HUES6 (cell line): ENCODE measurements around the gene RASL10B.
A peak's percentile ranks its signal among the peaks of the same experiment; 100 is the strongest.

Experiments used
- H3K27ac ChIP-seq: 2 replicates; pipeline ENCODE4 v1.7.0; 2013; ENCODE audit warnings: low read depth, mild to moderate bottlenecking, low read length, inconsistent platforms
- H3K27me3 ChIP-seq: 2 replicates; pipeline ENCODE4 v1.6.1; 2013; ENCODE audit warnings: low read length; ENCODE audit not compliant: control insufficient read depth, insufficient read depth
- H3K36me3 ChIP-seq: 2 replicates; pipeline ENCODE4 v1.6.1; 2013; ENCODE audit warnings: low read length; ENCODE audit not compliant: control insufficient read depth, insufficient read depth
- H3K4me1 ChIP-seq: 2 replicates; pipeline ENCODE4 v1.6.1; 2013; ENCODE audit warnings: low read length; ENCODE audit not compliant: control insufficient read depth, insufficient read depth
- H3K4me3 ChIP-seq: 2 replicates; pipeline ENCODE4 v1.5.1; 2013; ENCODE audit warnings: low read depth, low read length
- H3K9ac ChIP-seq: one replicate; pipeline ENCODE4 v1.6.1; 2013; ENCODE audit warnings: mild to moderate bottlenecking, low read length
- H3K9me3 ChIP-seq: 2 replicates; pipeline ENCODE4 v1.6.1; 2013; ENCODE audit warnings: low read depth, low read length; ENCODE audit not compliant: control insufficient read depth, insufficient read depth

Gene RASL10B

DNA sequence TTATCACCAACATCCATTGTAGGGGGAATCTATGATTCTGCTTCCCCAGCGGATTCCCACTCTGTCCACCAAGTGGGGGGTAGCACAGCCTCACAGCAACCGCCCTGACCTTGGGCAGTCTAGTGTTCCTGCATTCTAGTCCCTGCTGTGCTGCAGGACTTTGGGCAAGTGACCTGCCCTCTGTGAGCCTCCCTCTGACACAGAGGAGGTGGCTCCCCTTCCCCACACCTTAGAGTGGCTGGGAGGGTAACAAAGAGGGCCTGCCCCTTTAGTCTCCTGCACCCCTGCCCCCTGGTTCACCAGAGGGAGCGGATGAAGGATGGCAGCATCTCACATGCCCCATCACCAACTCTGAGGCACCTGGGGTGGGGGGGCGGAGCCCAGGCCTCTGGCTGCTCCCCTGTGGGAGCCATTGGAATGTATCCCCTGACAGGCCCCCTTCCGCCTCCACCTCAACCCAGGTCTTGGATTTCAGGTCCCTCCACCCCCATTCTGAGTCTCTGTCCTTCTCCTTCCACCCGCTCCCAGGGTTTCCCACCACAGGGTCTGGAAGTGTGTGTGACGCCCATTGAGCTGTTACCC lies 11.5 kb downstream of the RASL10B start:
- Histone ChIP-seq H3K27ac (no peak overlapping the region), H3K27me3 (peaks cover 64% of the 10 kb centered on the region), H3K9me3 (no peaks in the 10 kb centered on the region), H3K9ac (no peak overlapping the region), H3K4me3 (no peak overlapping the region), H3K4me1 (0 out of 2 replicates have a peak, but pooled peaks cover 3% of the 10 kb centered on the region), H3K36me3 (no peaks in the 10 kb centered on the region)

DNA sequence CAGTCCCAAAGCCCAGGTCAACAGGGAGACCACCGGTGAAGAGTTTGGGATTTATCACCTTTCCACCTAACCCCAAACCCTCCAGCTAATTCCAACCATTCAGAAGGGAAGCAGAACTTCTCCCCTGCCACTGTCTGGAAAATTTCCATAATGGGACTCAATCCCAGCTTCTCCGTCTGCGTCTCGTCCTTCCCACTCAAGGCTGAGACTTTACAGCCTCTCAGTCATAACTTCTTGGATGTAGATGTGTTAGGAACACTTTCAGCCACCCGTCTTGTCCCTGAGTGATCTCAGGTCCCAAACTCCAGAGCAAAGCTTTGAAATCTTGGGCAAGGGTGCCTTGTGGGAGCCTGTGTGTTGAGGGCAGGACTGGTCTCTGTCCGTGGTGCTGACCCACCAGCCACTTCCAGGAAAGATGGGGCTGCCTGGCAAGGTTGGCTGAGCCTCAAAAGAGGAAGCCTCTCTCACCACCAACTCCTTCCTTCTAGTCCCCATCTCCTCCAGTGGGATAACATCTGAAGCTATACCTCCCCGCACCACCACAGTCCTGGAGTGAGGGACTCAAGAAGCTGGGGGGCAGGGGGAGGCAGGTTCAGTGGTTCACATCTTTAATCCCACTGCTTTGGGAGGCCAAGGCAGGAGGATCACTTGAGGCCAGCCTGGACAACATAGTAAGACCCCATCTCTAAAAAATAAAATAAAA lies 12.3 kb downstream of the RASL10B start:
- Histone ChIP-seq H3K27me3 (peaks cover 64% of the 10 kb centered on the region), H3K4me3 (no peak overlapping the region), H3K36me3 (no peaks in the 10 kb centered on the region), H3K27ac (no peak overlapping the region), H3K9me3 (no peaks in the 10 kb centered on the region), H3K4me1 (0 out of 2 replicates have a peak, but pooled peaks cover 3% of the 10 kb centered on the region), H3K9ac (no peak overlapping the region)

DNA sequence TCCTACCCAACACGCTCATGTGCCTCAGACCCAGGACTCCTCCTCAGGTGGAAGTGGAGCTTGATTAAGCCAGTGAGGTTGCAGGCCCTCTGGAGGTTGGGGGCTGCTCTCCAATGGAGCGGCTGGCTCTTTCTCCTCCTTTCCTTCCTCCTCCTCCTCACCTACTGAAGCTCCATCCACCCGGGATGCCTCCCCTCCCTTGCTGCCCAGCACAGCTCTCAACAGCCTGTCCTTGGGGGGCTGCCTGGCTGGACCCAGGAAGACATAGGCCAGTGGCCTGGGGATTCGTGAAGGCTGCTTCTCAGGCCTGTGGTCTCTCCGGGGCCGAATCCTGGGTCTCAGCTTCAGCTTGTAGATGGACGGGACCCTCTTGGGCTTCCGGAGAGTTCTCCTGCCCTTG lies 13.4 kb downstream of the RASL10B start:
- H3K27me3 ChIP-seq, result peaks cover 64% of the 10 kb centered on the region
- no peak overlapping the region for H3K9ac ChIP-seq
- H3K4me3 ChIP-seq, result no peak overlapping the region
- H3K9me3 ChIP-seq, result no peaks in the 10 kb centered on the region
- H3K27ac ChIP-seq, result no peak overlapping the region
- H3K36me3 ChIP-seq, result no peaks in the 10 kb centered on the region
- 0 out of 2 replicates have a peak, but pooled peaks cover 7% of the 10 kb centered on the region for H3K4me1 ChIP-seq

DNA sequence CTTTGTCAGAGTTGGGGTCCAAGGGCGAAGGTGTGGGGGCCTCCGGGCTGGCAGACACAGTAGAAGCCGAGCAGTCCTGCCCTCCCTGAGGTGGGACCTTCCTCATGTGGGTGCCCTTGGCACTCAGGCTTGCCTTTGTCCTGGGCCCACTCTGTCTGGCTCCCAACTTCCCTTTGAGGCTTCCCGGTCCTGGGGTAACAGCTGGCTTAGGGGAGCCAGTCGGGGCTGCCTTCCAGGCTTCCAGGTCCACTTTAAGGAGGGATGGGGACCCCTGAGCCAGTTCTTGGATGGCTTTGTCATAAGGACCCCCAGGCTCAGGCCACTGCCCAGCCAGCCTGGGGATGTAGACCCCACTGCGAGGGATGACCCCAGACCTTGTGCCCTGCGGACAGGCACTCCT lies 13.8 kb downstream of the RASL10B start:
- no peaks in the 10 kb centered on the region for H3K9me3 ChIP-seq
- no peak overlapping the region for H3K9ac ChIP-seq
- H3K36me3 ChIP-seq, result no peaks in the 10 kb centered on the region
- H3K27ac ChIP-seq, result no peak overlapping the region
- H3K4me1 ChIP-seq, result peaks cover 9% of the 10 kb centered on the region; the same call in 1 of the 2 replicates
- peaks cover 64% of the 10 kb centered on the region for H3K27me3 ChIP-seq
- no peak overlapping the region for H3K4me3 ChIP-seq

DNA sequence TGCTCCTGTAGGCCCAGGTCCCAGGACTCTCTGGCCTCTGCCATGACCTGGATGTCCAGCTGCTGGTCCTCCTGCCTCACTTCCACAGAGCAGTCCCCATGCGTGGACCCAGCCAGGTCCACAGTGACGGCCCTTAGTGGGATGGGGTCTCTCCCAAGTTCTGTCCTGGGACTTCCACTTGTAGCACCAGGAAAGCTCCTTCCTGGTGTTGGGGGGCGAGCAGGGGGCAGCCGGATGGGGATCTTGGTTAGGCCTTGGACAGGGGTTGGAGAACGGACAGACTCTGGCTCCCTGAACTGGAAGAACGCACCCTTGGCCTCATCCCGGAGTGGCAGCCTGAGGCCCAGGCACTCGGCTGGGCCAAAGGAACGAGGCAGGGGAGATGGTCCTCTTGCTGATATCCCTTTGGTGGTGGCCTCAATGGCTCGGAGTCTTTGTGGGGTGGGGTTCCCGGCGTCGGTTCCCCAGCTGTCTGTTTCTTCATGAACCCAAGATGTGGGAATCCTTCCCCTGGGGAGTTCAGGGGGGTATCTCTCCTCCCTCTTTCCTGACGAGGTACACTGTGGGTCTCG lies 14.4 kb downstream of the RASL10B start:
- H3K27me3 ChIP-seq, result peaks cover 64% of the 10 kb centered on the region
- H3K4me3 ChIP-seq, result no peak overlapping the region
- H3K4me1 ChIP-seq, result peaks cover 12% of the 10 kb centered on the region; the same call in 1 of the 2 replicates
- H3K27ac ChIP-seq, result no peak overlapping the region
- no peaks in the 10 kb centered on the region for H3K9me3 ChIP-seq
- H3K9ac ChIP-seq, result no peak overlapping the region
- H3K36me3 ChIP-seq, result no peaks in the 10 kb centered on the region

DNA sequence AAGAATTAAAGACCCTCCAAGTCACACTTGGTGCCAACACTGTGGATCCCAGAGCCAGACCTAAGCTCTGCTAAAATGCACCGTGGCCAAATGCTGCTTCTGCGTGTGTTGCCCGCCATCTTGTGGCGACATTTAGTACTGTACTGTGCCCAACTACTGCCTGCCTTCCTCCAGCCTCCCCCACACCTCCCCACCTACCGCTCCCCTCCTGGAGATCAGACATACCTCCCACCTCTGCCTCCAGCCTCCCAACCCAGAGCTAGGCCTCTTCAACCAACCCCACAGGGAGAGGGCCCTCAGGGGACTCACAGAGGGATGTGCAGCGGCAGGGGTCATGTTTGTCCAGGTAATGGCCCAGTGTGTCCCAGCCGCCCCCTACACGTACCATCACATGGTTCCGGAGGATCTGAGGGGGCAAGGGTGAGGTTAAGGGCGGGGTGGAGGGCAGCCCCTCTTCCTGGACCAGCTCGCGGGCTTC lies 16.1 kb downstream of the RASL10B start:
- peaks cover 10% of the 10 kb centered on the region for H3K4me1 ChIP-seq
- H3K27me3 ChIP-seq, result peaks cover 50% of the 10 kb centered on the region
- H3K27ac ChIP-seq, result no peak overlapping the region
- no peak overlapping the region for H3K9ac ChIP-seq
- H3K4me3 ChIP-seq, result no peak overlapping the region
- no peaks in the 10 kb centered on the region for H3K9me3 ChIP-seq
- no peaks in the 10 kb centered on the region for H3K36me3 ChIP-seq

DNA sequence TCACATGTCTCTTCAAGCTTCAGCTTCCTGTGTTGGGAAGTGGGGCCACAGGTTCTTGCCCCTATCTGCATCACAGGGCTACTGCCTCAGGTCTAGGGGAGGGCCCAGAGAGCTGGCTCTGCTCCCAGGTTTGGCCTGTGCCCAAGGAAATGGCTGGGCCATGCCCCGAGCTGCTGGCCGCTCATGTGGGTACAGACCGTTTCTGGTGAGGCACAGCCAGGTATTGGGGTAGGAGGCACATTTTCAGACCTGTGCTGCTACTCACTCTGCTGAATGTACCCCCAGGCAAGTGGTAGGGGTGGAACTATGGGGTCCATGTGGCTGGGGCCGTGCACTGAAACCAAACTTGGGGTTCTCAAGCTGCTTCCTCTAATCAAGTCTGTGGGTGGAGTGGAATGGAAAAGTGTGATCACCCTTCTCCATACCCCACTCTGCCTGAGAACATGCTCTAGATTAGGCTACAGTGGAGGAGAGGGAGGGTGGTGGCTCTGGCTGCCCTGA lies 17.0 kb downstream of the RASL10B start:
- no peaks in the 10 kb centered on the region for H3K36me3 ChIP-seq
- H3K4me1 ChIP-seq, result peaks cover 16% of the 10 kb centered on the region

DNA sequence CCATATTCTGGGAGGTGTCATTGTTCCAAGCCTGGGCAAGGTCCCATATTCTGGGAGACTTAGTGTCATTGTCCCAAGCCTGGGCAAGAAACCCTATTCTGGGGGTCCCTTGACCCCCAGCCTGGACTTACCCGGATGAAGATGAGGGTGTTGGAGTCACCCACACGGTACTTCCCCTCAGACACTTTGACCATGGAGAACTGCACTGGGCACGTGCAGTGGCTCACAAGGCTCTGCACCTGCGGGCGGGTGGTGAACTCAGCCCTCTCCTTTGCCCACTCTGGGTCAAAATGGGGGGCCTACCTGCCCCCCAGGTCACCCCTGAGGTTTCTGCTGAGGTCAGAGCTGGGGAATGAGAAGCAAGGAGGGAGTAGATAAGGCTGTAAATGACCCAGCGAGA lies 17.5 kb downstream of the RASL10B start:
- H3K4me1 ChIP-seq, result peaks cover 16% of the 10 kb centered on the region
- no peaks in the 10 kb centered on the region for H3K36me3 ChIP-seq
- H3K9ac ChIP-seq, result no peak overlapping the region
- no peak overlapping the region for H3K27ac ChIP-seq
- H3K27me3 ChIP-seq, result peaks cover 37% of the 10 kb centered on the region
- no peaks in the 10 kb centered on the region for H3K9me3 ChIP-seq
- no peak overlapping the region for H3K4me3 ChIP-seq

More for the DNA sequence above, 17.0 kb downstream of the RASL10B start:
- peaks cover 42% of the 10 kb centered on the region for H3K27me3 ChIP-seq
- no peak overlapping the region for H3K9ac ChIP-seq
- H3K27ac ChIP-seq, result no peak overlapping the region
- H3K9me3 ChIP-seq, result no peaks in the 10 kb centered on the region
- no peak overlapping the region for H3K4me3 ChIP-seq

DNA sequence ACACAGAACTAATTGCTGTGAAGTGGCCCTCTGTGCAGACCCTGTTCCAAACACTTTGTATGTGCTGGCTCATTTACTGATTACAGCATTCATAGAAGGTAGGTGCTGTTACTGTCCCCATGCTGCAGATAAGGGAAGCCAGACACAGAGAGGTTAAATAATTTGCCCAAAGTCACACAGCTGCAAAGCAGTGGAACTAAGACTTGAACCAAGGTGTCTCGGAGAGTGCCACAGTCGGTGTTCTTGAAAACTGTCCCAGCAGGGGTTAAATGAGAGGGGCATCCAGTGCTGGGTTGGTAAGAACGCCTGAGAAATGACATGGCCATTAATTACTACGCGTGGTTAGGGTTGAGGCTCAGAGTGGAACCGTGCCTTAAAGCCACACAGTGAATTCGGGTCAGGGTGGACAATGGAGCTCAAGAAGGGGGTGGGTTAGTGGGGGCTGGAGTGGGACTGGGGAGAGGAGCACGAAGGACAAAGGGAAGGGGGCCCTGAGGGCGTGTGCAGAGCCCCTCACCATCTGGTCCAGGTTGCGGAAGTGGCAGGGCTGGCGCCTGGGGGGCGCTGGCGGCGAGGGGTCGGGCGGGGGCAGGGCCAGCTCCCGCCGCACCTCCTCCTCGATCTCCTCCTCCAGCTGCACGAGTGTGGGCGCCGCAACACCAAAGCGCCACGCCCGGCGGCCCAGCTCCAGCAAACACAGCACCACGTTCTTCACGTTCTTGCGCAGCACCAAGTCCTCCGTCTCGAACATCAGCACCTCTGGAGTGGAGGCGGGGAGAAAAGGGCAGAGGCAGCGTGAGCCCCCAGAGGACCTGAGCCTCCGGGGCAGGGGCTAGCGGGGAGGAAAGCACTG lies 18.3 kb downstream of the RASL10B start:
- H3K4me3 ChIP-seq, result peak overlapping the region; percentile 39
- H3K27ac ChIP-seq, result no peak overlapping the region
- no peaks in the 10 kb centered on the region for H3K9me3 ChIP-seq
- H3K27me3 ChIP-seq, result peaks cover 34% of the 10 kb centered on the region
- H3K4me1 ChIP-seq, result peaks cover 16% of the 10 kb centered on the region
- H3K9ac ChIP-seq, result no peak overlapping the region
- no peaks in the 10 kb centered on the region for H3K36me3 ChIP-seq

DNA sequence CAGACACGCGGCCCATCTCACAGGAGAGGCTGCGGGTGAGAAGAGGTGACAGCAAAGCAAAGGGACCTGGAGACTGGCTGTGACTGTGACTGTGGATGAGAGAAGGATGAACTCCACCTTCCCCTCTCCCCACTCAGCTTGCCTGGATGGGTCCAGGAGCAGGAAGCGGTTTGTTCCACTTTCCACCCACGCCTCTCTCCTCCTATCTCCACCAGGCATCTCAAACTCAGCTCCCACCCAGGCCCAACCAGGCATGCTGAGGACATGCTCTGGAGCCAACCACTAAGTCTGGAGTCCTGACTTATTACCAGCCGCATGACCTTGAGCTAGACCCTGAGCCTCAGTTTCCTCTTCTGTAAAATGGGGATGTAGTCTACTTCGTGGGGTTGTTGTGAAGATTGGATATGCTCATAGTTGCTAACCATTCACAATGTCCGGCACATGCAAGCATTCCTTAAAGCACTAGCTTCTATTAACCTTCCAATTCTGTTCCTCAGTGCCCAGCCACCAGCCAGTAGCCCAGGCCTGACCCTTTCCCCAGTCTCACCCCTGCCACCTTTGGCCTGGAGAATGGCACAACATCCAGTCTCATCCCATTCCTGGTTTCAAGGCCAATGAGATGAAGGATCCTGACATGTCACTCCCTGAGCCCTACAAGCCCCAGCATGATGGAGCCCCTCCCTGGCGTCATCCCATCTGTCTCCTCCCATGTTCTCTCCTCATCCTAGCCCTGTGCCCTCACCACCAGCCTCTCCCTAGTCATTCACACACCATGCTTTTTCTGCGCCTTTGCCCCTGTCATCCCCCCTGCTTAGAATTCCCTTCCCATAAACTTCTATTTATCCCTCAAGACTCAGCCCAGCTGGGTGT lies 19.3 kb downstream of the RASL10B start:
- Histone ChIP-seq H3K4me1 (peaks cover 16% of the 10 kb centered on the region), H3K9ac (no peak overlapping the region), H3K27me3 (peaks cover 32% of the 10 kb centered on the region), H3K9me3 (no peaks in the 10 kb centered on the region), H3K27ac (no peak overlapping the region), H3K36me3 (no peaks in the 10 kb centered on the region), H3K4me3 (peak overlapping the region; percentile 39)
